Neural cell (in vitro differentiated cells): ENCODE results near the gene CHMP1A.

Source experiments
- CTCF ChIP-seq: fragments of 450-650 bp; IDR thresholded peaks from 2 replicates; pipeline ENCODE4 v1.5.1; 2014; ENCODE audit warnings: antibody characterized with exemption, mild to moderate bottlenecking, moderate library complexity; ENCODE audit not compliant: poor library complexity, severe bottlenecking
- EP300 ChIP-seq: fragments of 450-650 bp; conservative IDR thresholded peaks from 2 replicates; pipeline ENCODE4 v1.6.1; 2014; ENCODE audit warnings: antibody characterized with exemption, mild to moderate bottlenecking, moderate library complexity; ENCODE audit not compliant: poor library complexity, severe bottlenecking
- EZH2 ChIP-seq: fragments of 200-600, 300-800 bp; shearing (Covaris generic), sonication (generic); IDR thresholded peaks from 2 replicates; pipeline ENCODE4 v1.6.1; 2014; ENCODE audit warnings: antibody characterized with exemption, low read length, borderline replicate concordance, mild to moderate bottlenecking; ENCODE audit not compliant: insufficient read depth, poor library complexity, severe bottlenecking
- RAD21 ChIP-seq: fragments of 450-650 bp; conservative IDR thresholded peaks from 2 replicates; pipeline ENCODE4 v1.6.1; 2014; ENCODE audit warnings: antibody characterized with exemption, mild to moderate bottlenecking, moderate library complexity

GRCh38 chr16:89646270-89646669 is 11.2 kb downstream of the CHMP1A start:
- TF ChIP-seq CTCF: no peak
- TF ChIP-seq EZH2: no peak
- no peak for TF ChIP-seq RAD21
- TF ChIP-seq EP300: no peak
